NCI-H1694 treated with DMSO at 0.1 percent for 48 hours (cell line): ENCODE measurements around the gene GPR37.
A peak's percentile ranks its signal among the peaks of the same experiment; 100 is the strongest.

Source experiments
- DNase-seq: peaks from one replicate; lab custom pipeline; 2025; lab: John Stamatoyannopoulos, UW

The GPR37 gene

GRCh38 chr7:124765401-124766352, at the start of gene GPR37:
Gene GPR37 (minus strand): TSS chr7:124765792. CDS start chr7:124764976, 816 bp downstream.
- peak; percentile 77 for DNase-seq

- DNase-seq = no peak
These were observed 48.6 kb upstream of the GPR37 start for GRCh38 chr7:124813994-124814798.

GRCh38 chr7:124812764-124813163, 47.2 kb upstream of the GPR37 start:
- DNase-seq = no peak

- no peak for DNase-seq
These were observed 45.7 kb upstream of the GPR37 start for GRCh38 chr7:124811341-124811740.

- DNase-seq = no peak
These were observed 45.0 kb upstream of the GPR37 start for GRCh38 chr7:124810605-124811004.

- DNase-seq = no peak
These were observed 42.6 kb upstream of the GPR37 start for GRCh38 chr7:124808206-124808605.

GRCh38 chr7:124801330-124801895, 35.8 kb upstream of the GPR37 start:
- DNase-seq = peak; percentile 95

GRCh38 chr7:124800386-124800785, 34.8 kb upstream of the GPR37 start:
- peak; percentile 85 for DNase-seq

- DNase-seq = no peak
These were observed 33.9 kb upstream of the GPR37 start for GRCh38 chr7:124799448-124799847.

GRCh38 chr7:124796771-124797170, 31.2 kb upstream of the GPR37 start:
- no peak for DNase-seq

- DNase-seq = no peak
These were observed 27.1 kb upstream of the GPR37 start for GRCh38 chr7:124792696-124793095.

GRCh38 chr7:124792002-124792401, 26.4 kb upstream of the GPR37 start:
- DNase-seq = no peak

- DNase-seq = no peak
These were observed 25.8 kb upstream of the GPR37 start for GRCh38 chr7:124791426-124791825.

- no peak for DNase-seq
These were observed 25.1 kb upstream of the GPR37 start for GRCh38 chr7:124790645-124791044.

- no peak for DNase-seq
These were observed 20.4 kb upstream of the GPR37 start for GRCh38 chr7:124785994-124786393.

GRCh38 chr7:124784879-124785818, 19.6 kb upstream of the GPR37 start:
- peak; percentile 64 for DNase-seq

- DNase-seq = no peak
These were observed 17.7 kb upstream of the GPR37 start for GRCh38 chr7:124783271-124783670.

- no peak for DNase-seq
These were observed 16.5 kb upstream of the GPR37 start for GRCh38 chr7:124781907-124782734.

GRCh38 chr7:124781418-124781817, 15.8 kb upstream of the GPR37 start:
- DNase-seq = no peak

- DNase-seq = no peak
These were observed 15.0 kb upstream of the GPR37 start for GRCh38 chr7:124780608-124781007.
